ENCODE data around the gene DCDC2. TPM values are rescaled to one million over a fixed set of nuclear protein-coding genes. Genes with fewer than 3 reads are reported as not detected.
"Not testable (repeated sequence)": the region's sequence is repeated elsewhere in the genome, so short reads cannot be mapped to it uniquely, and the experiment has no call there.

Gene DCDC2
- total RNA-seq, 1 experiment from 2014 or later, result 45.1 TPM

DNA sequence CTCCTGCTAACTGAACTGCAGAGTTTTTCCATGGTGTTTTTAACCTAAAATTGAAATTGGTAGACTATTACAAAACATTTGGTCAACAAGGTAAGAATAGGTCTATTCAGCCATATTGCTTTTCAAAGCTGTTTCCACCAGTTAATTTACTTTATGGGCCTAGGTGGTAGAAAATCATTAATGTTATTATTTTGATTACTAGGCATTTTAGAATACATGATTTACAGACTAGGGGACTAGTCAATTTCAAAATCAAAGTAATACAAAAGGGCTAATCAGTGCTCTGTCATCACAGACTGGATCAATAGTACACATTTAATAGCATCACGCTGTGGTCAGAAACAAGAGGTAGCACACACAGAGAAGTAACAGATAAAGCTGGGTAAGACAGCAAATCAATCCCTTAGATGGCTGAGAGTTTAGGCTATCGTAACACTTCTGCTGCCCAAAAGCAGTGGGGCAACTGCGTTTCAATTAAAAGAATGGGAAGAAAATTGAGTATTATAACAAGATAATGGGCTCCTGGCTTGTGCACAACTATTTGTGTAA is 117.4 kb downstream of the DCDC2 start:
- ChIA-PET CTCF (no interaction called here), POLR2A (ENCODE audit: low non-redundant PET) (no interaction called here)
- intact Hi-C loops (cut with micrococcal nuclease; ENCODE audit: unreplicated experiment), result no loop called here

GRCh38 chr6:24238700-24239099 is 119.2 kb downstream of the DCDC2 start:
- Histone ChIP-seq H3K27ac (ENCODE audit: low read depth, low read length, poor library complexity, severe bottlenecking) (no peak overlapping the region), H3K4me3 (ENCODE audit: low read depth, low read length, poor library complexity, severe bottlenecking) (no peak overlapping the region), H3K27me3 (replicated peaks; ENCODE audit: insufficient read depth, low read depth, low read length, poor library complexity) (no peaks in the 10 kb centered on the region), H3K4me1 (ENCODE audit: insufficient read depth, low read length, poor library complexity, severe bottlenecking) (peaks cover 9% of the 10 kb centered on the region), H3K9me3 (ENCODE audit: low read depth, low read length, poor library complexity, severe bottlenecking) (peaks cover 3% of the 10 kb centered on the region), H3K36me3 (ENCODE audit: insufficient read depth, low read length, poor library complexity, severe bottlenecking) (no peaks in the 10 kb centered on the region)
- ChIA-PET POLR2A (ENCODE audit: low non-redundant PET) (no interaction called here), CTCF (no interaction called here)
- no peak for TF ChIP-seq EZH2 (IDR thresholded peaks at IDR 0.05; ENCODE audit: borderline replicate concordance, low read depth, low read length, poor library complexity, severe bottlenecking)
- TF ChIP-seq, protein P1, sequence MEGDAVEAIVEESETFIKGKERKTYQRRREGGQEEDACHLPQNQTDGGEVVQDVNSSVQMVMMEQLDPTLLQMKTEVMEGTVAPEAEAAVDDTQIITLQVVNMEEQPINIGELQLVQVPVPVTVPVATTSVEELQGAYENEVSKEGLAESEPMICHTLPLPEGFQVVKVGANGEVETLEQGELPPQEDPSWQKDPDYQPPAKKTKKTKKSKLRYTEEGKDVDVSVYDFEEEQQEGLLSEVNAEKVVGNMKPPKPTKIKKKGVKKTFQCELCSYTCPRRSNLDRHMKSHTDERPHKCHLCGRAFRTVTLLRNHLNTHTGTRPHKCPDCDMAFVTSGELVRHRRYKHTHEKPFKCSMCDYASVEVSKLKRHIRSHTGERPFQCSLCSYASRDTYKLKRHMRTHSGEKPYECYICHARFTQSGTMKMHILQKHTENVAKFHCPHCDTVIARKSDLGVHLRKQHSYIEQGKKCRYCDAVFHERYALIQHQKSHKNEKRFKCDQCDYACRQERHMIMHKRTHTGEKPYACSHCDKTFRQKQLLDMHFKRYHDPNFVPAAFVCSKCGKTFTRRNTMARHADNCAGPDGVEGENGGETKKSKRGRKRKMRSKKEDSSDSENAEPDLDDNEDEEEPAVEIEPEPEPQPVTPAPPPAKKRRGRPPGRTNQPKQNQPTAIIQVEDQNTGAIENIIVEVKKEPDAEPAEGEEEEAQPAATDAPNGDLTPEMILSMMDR (conservative IDR thresholded peaks at IDR 0.05; ENCODE audit: low read depth, low read length), result no peak
- no peak for DNase-seq (ENCODE audit: low spot score)
- no TSS peak for BruUV-seq (replicated peaks)
- intact Hi-C loops (cut with micrococcal nuclease; ENCODE audit: unreplicated experiment), result no loop called here

More for the DNA sequence above, 117.4 kb downstream of the DCDC2 start:
- no TSS peak for BruUV-seq (replicated peaks)
- Histone ChIP-seq H3K27ac (ENCODE audit: low read depth, low read length, poor library complexity, severe bottlenecking) (no peak overlapping the region), H3K27me3 (replicated peaks; ENCODE audit: insufficient read depth, low read depth, low read length, poor library complexity) (no peaks in the 10 kb centered on the region), H3K4me1 (ENCODE audit: insufficient read depth, low read length, poor library complexity, severe bottlenecking) (peaks cover 9% of the 10 kb centered on the region), H3K4me3 (ENCODE audit: low read depth, low read length, poor library complexity, severe bottlenecking) (no peak overlapping the region), H3K36me3 (ENCODE audit: insufficient read depth, low read length, poor library complexity, severe bottlenecking) (no peaks in the 10 kb centered on the region), H3K9me3 (ENCODE audit: low read depth, low read length, poor library complexity, severe bottlenecking) (peaks cover 3% of the 10 kb centered on the region)
- DNase-seq (ENCODE audit: low spot score), result no peak
- TF ChIP-seq, protein P1 (conservative IDR thresholded peaks at IDR 0.05; ENCODE audit: low read depth, low read length), result no peak
- no peak for TF ChIP-seq EZH2 (IDR thresholded peaks at IDR 0.05; ENCODE audit: borderline replicate concordance, low read depth, low read length, poor library complexity, severe bottlenecking)

DNA sequence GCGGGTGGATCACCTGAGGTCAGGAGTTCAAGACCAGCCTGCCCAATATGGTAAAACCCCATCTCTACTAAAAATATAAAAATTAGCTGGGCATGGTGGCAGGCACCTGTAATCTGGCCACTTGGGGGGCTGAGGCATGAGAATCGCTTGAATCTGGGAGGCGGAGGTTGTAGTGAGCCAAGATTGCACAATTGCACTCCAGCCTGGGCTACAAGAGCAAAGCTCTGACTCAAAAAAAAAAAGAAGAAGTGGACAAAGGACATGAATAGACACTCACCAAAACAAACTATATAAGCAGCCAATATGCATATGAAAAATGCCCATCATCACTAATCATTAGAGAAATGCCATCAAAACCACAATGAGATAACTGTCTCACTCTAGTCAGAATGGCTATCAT is 121.1 kb downstream of the DCDC2 start:
- H3K36me3 ChIP-seq (ENCODE audit: insufficient read depth, low read length, poor library complexity, severe bottlenecking); DNase-seq (ENCODE audit: low spot score); H3K27ac ChIP-seq (ENCODE audit: low read depth, low read length, poor library complexity, severe bottlenecking); H3K4me3 ChIP-seq (ENCODE audit: low read depth, low read length, poor library complexity, severe bottlenecking); intact Hi-C loops (cut with micrococcal nuclease; ENCODE audit: unreplicated experiment); H3K4me1 ChIP-seq (ENCODE audit: insufficient read depth, low read length, poor library complexity, severe bottlenecking); BruUV-seq (replicated peaks); H3K27me3 ChIP-seq (replicated peaks; ENCODE audit: insufficient read depth, low read depth, low read length, poor library complexity); H3K9me3 ChIP-seq (ENCODE audit: low read depth, low read length, poor library complexity, severe bottlenecking); POLR2A ChIA-PET (ENCODE audit: low non-redundant PET): not testable (repeated sequence)
- CTCF ChIA-PET, result interaction anchor here (0.6 kb wide), 1 partner anchor 27 kb away, joined by 4 read pairs; no protein-coding TSS in a partner anchor

GRCh38 chr6:24233813-24234442 is 123.9 kb downstream of the DCDC2 start:
- intact Hi-C loops (cut with micrococcal nuclease; ENCODE audit: unreplicated experiment), result no loop called here
- H3K27ac ChIP-seq (ENCODE audit: low read depth, low read length, poor library complexity, severe bottlenecking), result no peak overlapping the region

More at GRCh38 chr6:24233813-24234442, 123.9 kb downstream of the DCDC2 start:
- POLR2A ChIA-PET (ENCODE audit: low non-redundant PET), result no interaction called here
- BruUV-seq (replicated peaks), result no TSS peak
- Histone ChIP-seq H3K4me1 (ENCODE audit: insufficient read depth, low read length, poor library complexity, severe bottlenecking) (peaks cover 15% of the 10 kb centered on the region), H3K27me3 (replicated peaks; ENCODE audit: insufficient read depth, low read depth, low read length, poor library complexity) (no peaks in the 10 kb centered on the region), H3K36me3 (ENCODE audit: insufficient read depth, low read length, poor library complexity, severe bottlenecking) (no peaks in the 10 kb centered on the region), H3K4me3 (ENCODE audit: low read depth, low read length, poor library complexity, severe bottlenecking) (no peak overlapping the region), H3K9me3 (ENCODE audit: low read depth, low read length, poor library complexity, severe bottlenecking) (peaks cover 3% of the 10 kb centered on the region)
- TF ChIP-seq EZH2 (IDR thresholded peaks at IDR 0.05; ENCODE audit: borderline replicate concordance, low read depth, low read length, poor library complexity, severe bottlenecking), result no peak
- TF ChIP-seq, protein P1 (conservative IDR thresholded peaks at IDR 0.05; ENCODE audit: low read depth, low read length), result no peak
- no peak for DNase-seq (ENCODE audit: low spot score)
- CTCF ChIA-PET, result interaction anchor here (0.6 kb wide), 1 partner anchor 1499 kb away, joined by 3 read pairs; no protein-coding TSS in a partner anchor
